ENCODE results near the gene PAF1.

Gene PAF1

GRCh38 chr19:39372941-39373340 is 18.0 kb downstream of the PAF1 start:
- no peak overlapping the region for H3K4me3 ChIP-seq (ENCODE audit: low read length)
- TF ChIP-seq ZNF274 (IDR thresholded peaks at IDR 0.05; ENCODE audit: low read depth, low read length) = no peak

GRCh38 chr19:39372047-39372802 is 18.7 kb downstream of the PAF1 start:
- H3K4me3 ChIP-seq (ENCODE audit: low read length) = no peak overlapping the region
- TF ChIP-seq ZNF274 (IDR thresholded peaks at IDR 0.05; ENCODE audit: low read depth, low read length) = no peak

GRCh38 chr19:39370735-39371134 is 20.2 kb downstream of the PAF1 start:
- no peak for TF ChIP-seq ZNF274 (IDR thresholded peaks at IDR 0.05; ENCODE audit: low read depth, low read length)
- no peak overlapping the region for H3K4me3 ChIP-seq (ENCODE audit: low read length)

DNA sequence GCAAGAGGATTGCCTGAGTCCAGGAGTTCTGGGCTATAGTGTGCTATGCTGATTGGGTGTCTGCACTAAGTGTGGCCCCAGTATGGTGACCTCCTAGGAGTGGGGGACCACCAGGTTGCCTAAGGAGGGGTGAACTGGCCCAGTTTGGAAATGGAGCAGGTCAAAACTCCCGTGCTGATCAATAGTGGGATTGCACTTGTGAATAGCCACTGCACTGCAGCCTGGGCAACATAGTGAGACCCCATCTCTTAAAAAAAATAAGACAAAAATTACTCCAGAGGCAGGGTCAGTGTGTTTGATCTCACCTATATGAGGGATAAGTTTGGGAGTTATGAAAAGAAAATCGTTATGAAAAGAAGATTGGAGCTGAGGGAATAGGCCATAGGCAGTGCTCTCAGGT is 21.7 kb downstream of the PAF1 start:
- no peak for TF ChIP-seq ZNF274 (IDR thresholded peaks at IDR 0.05; ENCODE audit: low read depth, low read length)
- H3K4me3 ChIP-seq (ENCODE audit: low read length) = no peak overlapping the region

- no peak overlapping the region for H3K4me3 ChIP-seq (ENCODE audit: low read length)
- TF ChIP-seq ZNF274 (IDR thresholded peaks at IDR 0.05; ENCODE audit: low read depth, low read length) = no peak
Observed at GRCh38 chr19:39365531-39365930, 25.4 kb downstream of the PAF1 start.

- no peak for TF ChIP-seq ZNF274 (IDR thresholded peaks at IDR 0.05; ENCODE audit: low read depth, low read length)
- H3K4me3 ChIP-seq (ENCODE audit: low read length) = no peak overlapping the region
Observed at GRCh38 chr19:39363901-39364457, 26.9 kb downstream of the PAF1 start.

DNA sequence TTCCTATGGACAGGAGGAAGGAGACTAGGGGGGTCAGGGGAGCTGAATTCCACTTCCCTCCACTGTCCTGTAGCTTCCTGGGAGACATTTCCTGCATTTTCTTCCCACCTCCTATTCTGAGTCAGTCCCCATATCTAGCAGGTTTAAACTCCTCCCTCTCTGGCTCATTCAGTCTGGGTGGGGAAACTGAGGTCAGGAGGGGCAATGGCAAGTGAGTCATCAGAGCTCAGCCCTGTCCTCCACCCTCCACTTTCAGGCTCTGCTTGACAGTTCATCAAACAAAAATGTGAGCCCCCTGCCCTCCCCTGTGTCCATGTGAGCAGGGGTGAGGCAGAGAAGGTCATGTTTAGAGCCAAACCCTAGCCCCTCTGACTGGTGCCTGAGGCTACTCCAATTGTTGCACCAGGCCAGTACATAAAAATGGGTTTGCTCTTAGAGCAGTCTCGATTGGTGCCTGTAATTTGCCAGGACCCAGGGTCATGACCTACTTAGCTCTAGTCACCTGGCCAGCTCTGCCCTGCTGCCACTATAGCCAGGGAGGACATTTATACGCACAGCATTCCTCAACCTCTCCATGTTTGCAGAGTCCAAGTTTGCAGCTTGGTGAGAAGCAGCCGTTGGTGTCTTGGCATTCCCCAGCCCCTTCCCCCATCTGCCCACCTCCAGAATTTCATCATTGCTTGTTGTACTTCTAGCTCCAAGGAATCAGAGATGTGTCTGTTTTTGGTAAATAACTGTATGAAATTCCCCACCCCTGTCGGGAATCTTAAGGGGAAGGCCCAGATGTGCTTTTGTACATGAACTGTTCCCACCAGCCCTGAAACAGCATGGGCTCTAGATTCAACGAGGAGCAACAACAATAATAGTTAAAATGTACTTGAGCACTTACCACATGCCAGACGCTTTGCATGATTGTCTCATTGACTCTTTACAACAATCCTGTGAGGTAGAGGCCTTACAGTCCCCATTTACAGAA is 27.9 kb downstream of the PAF1 start:
- TF ChIP-seq ZNF274 (IDR thresholded peaks at IDR 0.05; ENCODE audit: low read depth, low read length) = no peak
- H3K4me3 ChIP-seq (ENCODE audit: low read length) = no peak overlapping the region

DNA sequence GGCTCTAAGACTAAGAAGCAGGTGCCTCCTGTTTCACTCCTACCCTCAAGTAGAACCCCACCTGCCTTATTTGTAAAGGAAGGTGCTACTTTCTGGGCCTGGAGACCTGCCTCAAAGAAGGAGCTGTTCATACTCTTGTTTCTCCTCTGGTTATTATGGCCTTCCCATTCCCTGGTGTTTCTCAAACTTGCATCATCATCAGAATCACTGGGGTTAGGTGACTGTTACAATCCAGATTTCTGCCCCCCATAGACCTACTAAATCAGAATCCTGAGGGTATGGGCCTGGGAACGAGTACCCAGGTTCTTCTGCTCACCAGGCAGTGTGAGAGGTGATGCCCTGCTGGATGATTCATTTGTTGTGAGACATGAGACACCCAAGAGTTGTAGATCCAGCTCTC is 30.3 kb downstream of the PAF1 start:
- H3K4me3 ChIP-seq (ENCODE audit: low read length) = no peak overlapping the region
- no peak for TF ChIP-seq ZNF274 (IDR thresholded peaks at IDR 0.05; ENCODE audit: low read depth, low read length)

DNA sequence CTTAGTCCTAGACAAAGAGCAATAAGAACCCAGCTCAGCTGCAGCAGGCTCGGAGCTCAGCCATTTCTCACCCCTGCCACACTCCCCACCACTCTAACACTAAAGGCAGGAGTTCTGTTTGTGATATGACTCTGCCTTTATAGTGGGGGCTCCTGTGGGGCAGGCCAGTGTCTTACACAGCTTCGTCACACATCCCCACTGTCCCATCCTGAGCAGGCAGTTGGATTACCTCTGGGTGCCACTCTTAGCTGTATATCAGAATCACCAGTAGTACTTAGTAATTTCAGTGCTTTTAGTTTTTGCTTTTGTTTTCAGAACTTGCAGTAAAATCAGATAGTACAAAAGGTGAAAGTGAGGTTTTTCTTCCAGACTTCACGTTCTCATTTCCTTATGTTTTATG is 31.9 kb downstream of the PAF1 start:
- no peak for TF ChIP-seq ZNF274 (IDR thresholded peaks at IDR 0.05; ENCODE audit: low read depth, low read length)
- no peak overlapping the region for H3K4me3 ChIP-seq (ENCODE audit: low read length)

- no peak for TF ChIP-seq ZNF274 (IDR thresholded peaks at IDR 0.05; ENCODE audit: low read depth, low read length)
- no peak overlapping the region for H3K4me3 ChIP-seq (ENCODE audit: low read length)
Observed at GRCh38 chr19:39356647-39357046, 34.3 kb downstream of the PAF1 start.

GRCh38 chr19:39356073-39356472 is 34.8 kb downstream of the PAF1 start:
- H3K4me3 ChIP-seq (ENCODE audit: low read length) = no peak overlapping the region
- TF ChIP-seq ZNF274 (IDR thresholded peaks at IDR 0.05; ENCODE audit: low read depth, low read length) = no peak

- TF ChIP-seq ZNF274 (IDR thresholded peaks at IDR 0.05; ENCODE audit: low read depth, low read length) = no peak
- H3K4me3 ChIP-seq (ENCODE audit: low read length) = no peak overlapping the region
Observed at GRCh38 chr19:39355253-39355652, 35.7 kb downstream of the PAF1 start.

DNA sequence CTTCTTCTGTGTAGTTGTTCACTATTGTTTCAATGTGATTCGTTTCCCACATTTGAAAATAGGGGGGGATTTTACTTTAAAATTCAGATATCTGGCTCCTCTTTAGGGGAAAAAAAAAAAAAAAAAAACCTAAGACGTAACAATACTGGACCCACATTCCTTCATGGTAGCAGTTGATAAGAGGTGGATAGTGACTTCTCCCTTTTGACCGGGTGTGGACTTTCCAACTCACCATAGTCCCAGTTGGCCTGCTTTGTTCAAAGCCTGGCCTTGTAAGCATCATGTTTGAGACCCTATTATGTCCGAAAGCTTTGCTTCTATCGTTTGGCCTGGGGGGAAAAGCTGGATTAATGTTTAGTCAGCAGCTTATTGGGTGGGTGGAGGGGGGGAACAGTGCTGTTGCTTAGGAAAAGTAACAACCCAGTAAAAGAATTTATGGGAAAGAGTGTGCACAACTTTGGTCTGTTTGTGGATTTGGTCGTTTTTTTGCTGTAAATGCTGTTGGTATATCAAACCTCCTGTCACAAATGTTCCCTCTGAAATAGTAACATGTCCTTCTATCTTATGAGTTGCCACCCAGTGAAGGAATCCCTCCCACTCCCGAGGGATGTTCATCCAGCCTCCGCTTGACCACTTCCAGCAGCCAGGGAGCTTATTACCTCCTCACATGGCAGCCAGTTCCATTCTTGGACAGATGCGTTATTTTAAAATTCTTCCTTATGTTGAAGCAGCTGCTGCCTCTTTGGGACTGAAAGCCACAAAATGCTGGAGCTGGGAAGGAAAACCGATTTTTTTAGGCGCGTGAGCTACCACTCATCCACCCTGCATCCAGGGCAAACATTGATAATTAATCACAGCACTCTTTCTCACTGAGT is 38.3 kb downstream of the PAF1 start:
- H3K4me3 ChIP-seq (ENCODE audit: low read length) = no peak overlapping the region
- TF ChIP-seq ZNF274 (IDR thresholded peaks at IDR 0.05; ENCODE audit: low read depth, low read length) = no peak
